Glomerular visceral epithelial cell (primary cell): Measurements from ENCODE around the gene VPS4B.
"Not testable (repeated sequence)": the region's sequence is repeated elsewhere in the genome, so short reads cannot be mapped to it uniquely, and the experiment has no call there.

Source experiments
- DNase-seq: peaks from one replicate; pipeline ENCODE4 v3.0.0-alpha.2; 2016; ENCODE audit errors: extremely low spot score

Gene VPS4B

GRCh38 chr18:63422087-63422863 lies at the start of gene VPS4B:
Gene VPS4B, minus strand, starts transcription at chr18:63422476. Its CDS starts 217 bp downstream, at chr18:63422259.
- peak; percentile 99 for DNase-seq

GRCh38 chr18:63470751-63471150 lies 48.5 kb upstream of the VPS4B start:
- no peak for DNase-seq

- no peak for DNase-seq
These were observed 46.3 kb upstream of the VPS4B start for GRCh38 chr18:63468575-63468974.

- DNase-seq, result no peak
These were observed 45.4 kb upstream of the VPS4B start for GRCh38 chr18:63467699-63468098.

GRCh38 chr18:63465059-63465458 lies 42.8 kb upstream of the VPS4B start:
- no peak for DNase-seq

- no peak for DNase-seq
These were observed 42.2 kb upstream of the VPS4B start for GRCh38 chr18:63464434-63464833.

- DNase-seq, result no peak
These were observed 38.1 kb upstream of the VPS4B start for GRCh38 chr18:63460414-63460813.

GRCh38 chr18:63457977-63458376 lies 35.7 kb upstream of the VPS4B start:
- DNase-seq, result no peak

GRCh38 chr18:63454497-63454896 lies 32.2 kb upstream of the VPS4B start:
- DNase-seq, result no peak

GRCh38 chr18:63452751-63453150 lies 30.5 kb upstream of the VPS4B start:
- DNase-seq, result not testable (repeated sequence)

GRCh38 chr18:63451799-63452660 lies 29.8 kb upstream of the VPS4B start:
- no peak for DNase-seq

- no peak for DNase-seq
These were observed 27.1 kb upstream of the VPS4B start for GRCh38 chr18:63449426-63449825.

- no peak for DNase-seq
These were observed 24.8 kb upstream of the VPS4B start for GRCh38 chr18:63447066-63447465.

GRCh38 chr18:63446266-63446665 lies 24.0 kb upstream of the VPS4B start:
- no peak for DNase-seq

GRCh38 chr18:63445037-63445436 lies 22.8 kb upstream of the VPS4B start:
- DNase-seq, result no peak

- DNase-seq, result no peak
These were observed 22.3 kb upstream of the VPS4B start for GRCh38 chr18:63444580-63444979.

GRCh38 chr18:63443829-63444228 lies 21.6 kb upstream of the VPS4B start:
- DNase-seq, result no peak

GRCh38 chr18:63440881-63441280 lies 18.6 kb upstream of the VPS4B start:
- DNase-seq, result no peak

- peak; percentile 41 for DNase-seq
These were observed 17.9 kb upstream of the VPS4B start for GRCh38 chr18:63440219-63440618.

GRCh38 chr18:63439334-63439733 lies 17.1 kb upstream of the VPS4B start:
- DNase-seq, result peak; percentile 67

- DNase-seq, result no peak
These were observed 15.9 kb upstream of the VPS4B start for GRCh38 chr18:63438181-63438580.

GRCh38 chr18:63433334-63433866 lies 11.1 kb upstream of the VPS4B start:
- DNase-seq, result no peak

- DNase-seq, result no peak
These were observed 8.9 kb upstream of the VPS4B start for GRCh38 chr18:63431180-63431579.
